GM19238 (cell line): Measurements from ENCODE around the gene SNTA1.
"Not testable (repeated sequence)": the region's sequence is repeated elsewhere in the genome, so short reads cannot be mapped to it uniquely, and the experiment has no call there.

Experiments
- DNase-seq: peaks from one replicate; pipeline ENCODE4 v3.0.0; 2011; ENCODE audit warnings: low spot score; ENCODE audit not compliant: insufficient read length

SNTA1 gene

GRCh38 chr20:33394718-33395117 is 48.8 kb downstream of the SNTA1 start:
- DNase-seq = no peak

DNA sequence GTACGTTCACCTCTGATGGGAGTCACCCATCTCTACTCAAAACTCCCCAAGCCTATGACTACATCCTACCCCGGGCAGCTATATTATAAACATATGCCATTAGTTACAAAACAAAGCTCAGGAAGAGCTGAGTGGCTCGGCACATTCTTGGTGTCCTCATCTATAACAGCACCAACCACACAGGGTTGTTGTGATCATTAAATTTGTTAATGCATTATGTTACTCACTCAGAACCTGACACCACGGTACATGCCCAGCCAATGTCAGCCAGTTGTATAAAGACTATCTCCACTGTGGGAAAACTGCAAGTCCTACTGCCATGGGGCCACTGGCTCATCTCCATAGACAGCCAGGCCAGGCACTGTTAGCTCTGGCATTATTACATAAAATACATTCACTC is 50.0 kb downstream of the SNTA1 start:
- no peak for DNase-seq

GRCh38 chr20:33391722-33392415 is 51.7 kb downstream of the SNTA1 start:
- no peak for DNase-seq

DNA sequence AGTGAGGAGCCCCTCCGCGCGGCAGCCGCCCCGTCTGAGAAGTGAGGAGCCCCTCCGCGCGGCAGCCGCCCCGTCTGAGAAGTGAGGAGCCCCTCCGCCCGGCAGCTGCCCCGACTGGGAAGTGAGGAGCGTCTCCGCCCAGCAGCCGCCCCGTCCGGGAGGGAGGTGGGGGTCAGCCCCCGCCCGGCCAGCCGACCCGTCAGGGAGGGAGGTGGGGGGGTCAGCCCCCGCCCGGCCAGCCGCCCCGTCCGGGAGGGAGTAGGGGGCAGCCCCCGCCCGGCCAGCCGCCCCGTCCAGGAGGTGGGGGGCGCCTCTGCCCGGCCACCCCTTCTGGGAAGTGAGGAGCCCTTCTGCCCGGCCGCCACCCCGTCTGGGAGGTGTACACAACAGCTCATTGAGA is 54.2 kb downstream of the SNTA1 start:
- not testable (repeated sequence) for DNase-seq

- DNase-seq = no peak
Measured at GRCh38 chr20:33388268-33388667, 55.3 kb downstream of the SNTA1 start.

DNA sequence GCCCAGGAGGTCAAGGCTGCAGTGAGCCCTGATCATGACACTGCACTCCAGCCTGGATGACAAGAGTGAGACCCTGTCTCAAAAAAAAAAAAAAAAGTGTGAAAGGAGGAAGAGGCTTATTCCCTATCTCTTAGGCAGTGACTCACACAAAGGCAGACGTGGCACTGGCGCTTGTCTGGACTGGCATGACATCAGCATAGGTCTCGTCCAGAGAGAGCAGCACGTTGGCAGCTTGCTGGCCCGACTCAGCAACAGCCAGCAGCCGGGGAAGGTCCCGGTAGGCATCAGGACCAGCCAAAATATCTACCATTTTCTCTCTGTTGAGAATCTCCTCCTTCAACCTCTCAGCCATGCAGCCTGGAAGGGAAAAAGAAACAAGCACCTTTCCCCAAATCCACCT is 56.4 kb downstream of the SNTA1 start:
- DNase-seq = no peak

GRCh38 chr20:33386673-33387072 is 56.9 kb downstream of the SNTA1 start:
- DNase-seq = no peak

- no peak for DNase-seq
Measured at GRCh38 chr20:33377366-33377765, 66.2 kb downstream of the SNTA1 start.

GRCh38 chr20:33373735-33374605 is 69.6 kb downstream of the SNTA1 start:
- no peak for DNase-seq

DNA sequence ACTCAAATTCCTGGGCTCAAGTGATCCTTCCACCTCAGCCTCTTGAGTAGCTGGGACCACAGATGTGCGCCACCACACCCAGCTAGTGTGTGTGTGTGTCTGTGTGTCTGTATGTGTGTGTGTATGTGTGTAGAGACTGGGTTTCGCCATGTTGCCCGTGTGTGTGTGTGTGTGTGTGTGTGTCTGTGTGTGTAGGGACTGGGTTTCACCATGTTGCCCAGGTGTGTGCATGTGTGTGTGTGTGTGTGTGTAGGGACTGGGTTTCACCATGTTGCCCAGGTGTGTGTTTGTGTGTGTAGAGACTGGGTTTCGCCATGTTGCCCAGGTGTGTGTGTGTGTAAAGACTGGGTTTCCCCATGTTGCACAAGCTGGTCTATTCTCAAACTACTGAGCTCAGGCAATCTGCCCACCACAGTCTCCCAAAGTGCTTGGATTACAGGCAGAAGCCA is 70.5 kb downstream of the SNTA1 start:
- DNase-seq = no peak

DNA sequence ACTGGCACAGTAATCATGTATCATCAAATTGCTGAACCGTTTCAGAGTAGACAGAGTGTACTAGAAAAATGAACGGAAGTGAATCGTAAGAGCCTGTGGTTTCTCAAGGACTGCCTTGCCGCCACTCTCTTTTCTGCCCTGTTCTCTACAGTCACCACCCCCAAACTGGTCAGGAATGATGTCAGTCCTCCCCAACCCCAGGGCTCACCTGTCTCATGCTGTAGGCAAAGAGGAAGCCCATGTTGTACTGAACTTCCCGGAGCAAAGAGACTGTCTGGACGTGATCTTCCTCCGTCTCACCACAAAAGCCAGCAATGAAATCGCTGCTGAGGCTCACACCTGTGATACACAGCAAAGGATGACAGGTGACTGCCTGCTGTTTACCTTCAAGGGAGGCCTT is 73.3 kb downstream of the SNTA1 start:
- DNase-seq = no peak

- no peak for DNase-seq
Measured at GRCh38 chr20:33362898-33363297, 80.7 kb downstream of the SNTA1 start.

DNA sequence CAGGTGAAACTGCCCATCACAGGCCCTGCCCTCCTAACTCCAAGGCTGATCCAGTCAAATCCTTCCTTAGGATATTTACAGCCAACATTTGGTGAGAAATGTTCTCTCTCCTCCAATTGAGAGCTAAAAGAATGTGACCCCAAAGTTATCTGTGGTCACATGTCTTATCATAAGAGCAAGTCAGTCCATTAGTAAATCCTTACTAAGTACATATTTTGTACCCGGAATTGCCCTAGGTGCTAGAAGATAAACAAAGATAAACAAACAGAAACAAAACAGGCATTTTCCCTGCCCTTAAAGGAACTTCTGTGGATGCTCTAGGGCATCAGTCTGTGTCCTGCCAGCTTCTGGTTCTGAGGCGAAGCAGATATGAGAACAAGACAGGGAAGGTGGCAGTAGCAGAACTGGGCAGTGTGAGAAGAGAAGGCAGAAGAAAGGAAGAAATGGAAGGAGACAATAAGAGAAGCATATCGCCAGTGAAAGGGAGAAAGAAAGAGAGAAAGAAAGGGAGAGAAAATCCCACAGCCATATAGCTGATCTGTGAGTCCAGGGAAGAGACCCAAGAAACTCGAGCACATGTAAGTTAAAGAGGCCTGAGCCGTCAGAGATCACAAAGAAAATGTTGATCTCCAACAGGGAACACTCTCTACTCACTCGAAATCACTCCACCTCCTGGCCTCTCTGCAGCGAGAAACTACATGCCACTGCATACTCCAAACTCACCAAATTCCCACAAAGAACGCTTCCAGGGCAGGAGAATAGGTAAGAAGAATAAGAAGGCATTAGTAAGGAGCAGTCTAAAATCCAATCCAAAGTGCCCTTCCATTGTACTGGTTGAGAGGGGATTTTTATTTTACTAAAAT is 83.9 kb downstream of the SNTA1 start:
- no peak for DNase-seq
